ENCODE data around the gene FTCD.

The FTCD gene

GRCh38 chr21:46161633-46162592 lies 6.5 kb upstream of the FTCD start:
- no peak for TF ChIP-seq CTCF (IDR thresholded peaks at IDR 0.05)
- Histone ChIP-seq H3K4me2 (ENCODE audit: low read length) (no peak overlapping the region), H3K9me3 (ENCODE audit: control insufficient read depth, low read length) (no peaks in the 10 kb centered on the region), H3K27me3 (ENCODE audit: control insufficient read depth, insufficient read depth, low read length) (no peaks in the 10 kb centered on the region), H3K4me3 (ENCODE audit: low read depth, low read length) (no peak overlapping the region), H3K4me1 (no peaks in the 10 kb centered on the region), H3K27ac (no peak overlapping the region), H2AFZ (no peak overlapping the region), H3K36me3 (ENCODE audit: control insufficient read depth, insufficient read depth, low read length) (no peaks in the 10 kb centered on the region), H3K79me2 (no peaks in the 10 kb centered on the region), H3K9ac (no peak overlapping the region)

DNA sequence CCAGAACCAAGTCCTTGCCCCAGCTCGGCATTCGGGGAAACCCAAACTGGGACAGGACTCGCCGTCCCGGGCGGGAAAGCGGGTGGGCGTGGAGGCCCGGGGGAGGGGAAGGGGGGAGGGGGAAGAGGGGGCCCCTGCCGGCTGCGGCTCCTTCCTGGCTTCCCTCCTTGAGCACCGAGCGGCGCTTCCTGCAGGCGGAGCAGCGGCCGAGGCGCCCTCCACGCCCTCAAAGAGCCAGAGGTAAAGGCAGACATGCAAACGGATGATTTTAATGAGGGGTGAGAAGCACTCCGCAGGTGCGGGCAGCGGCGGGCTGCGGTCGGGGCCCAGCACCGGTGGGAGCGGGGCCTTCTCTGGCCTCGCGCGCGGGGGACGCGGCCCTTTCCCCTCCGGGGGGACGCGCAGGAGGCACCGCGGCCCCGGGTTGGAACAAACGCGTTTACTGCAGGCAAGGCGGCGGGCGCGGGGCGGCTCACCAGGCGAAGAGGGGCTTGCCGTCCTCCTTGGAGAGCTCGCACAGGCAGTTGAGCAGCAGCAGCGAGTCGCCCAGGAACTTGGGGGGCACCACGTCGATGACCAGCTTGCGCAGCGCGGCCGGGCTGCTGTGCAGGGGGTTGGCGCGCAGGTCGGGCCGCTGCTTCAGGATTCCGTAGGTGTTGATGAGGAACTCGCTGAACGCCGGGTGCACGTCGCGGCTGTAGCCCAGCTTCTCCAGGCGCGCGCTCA lies 5.7 kb upstream of the FTCD start:
- no peak overlapping the region for H3K9ac ChIP-seq
- H2AFZ ChIP-seq, result peak overlapping the region; percentile 58
- H3K4me2 ChIP-seq (ENCODE audit: low read length), result no peak overlapping the region
- no peaks in the 10 kb centered on the region for H3K27me3 ChIP-seq (ENCODE audit: control insufficient read depth, insufficient read depth, low read length)
- H3K79me2 ChIP-seq, result no peaks in the 10 kb centered on the region
- H3K4me1 ChIP-seq, result no peaks in the 10 kb centered on the region
- H3K36me3 ChIP-seq (ENCODE audit: control insufficient read depth, insufficient read depth, low read length), result no peaks in the 10 kb centered on the region
- no peak for TF ChIP-seq CTCF (IDR thresholded peaks at IDR 0.05)
- H3K4me3 ChIP-seq (ENCODE audit: low read depth, low read length), result no peak overlapping the region
- no peaks in the 10 kb centered on the region for H3K9me3 ChIP-seq (ENCODE audit: control insufficient read depth, low read length)
- H3K27ac ChIP-seq, result no peak overlapping the region

DNA sequence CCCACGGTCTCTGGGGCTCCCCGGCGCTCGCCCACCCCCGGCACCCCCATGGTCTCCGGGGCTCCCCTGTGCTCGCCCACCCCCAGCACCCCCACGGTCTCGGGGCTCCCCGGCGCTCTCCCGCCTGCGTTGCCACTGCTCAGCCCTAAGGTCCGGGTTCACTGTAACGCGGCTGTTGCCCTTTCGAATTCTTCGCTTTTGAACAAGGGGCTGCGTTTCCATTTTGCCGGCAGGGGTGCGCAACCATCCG lies 5.2 kb upstream of the FTCD start:
- no peaks in the 10 kb centered on the region for H3K36me3 ChIP-seq (ENCODE audit: control insufficient read depth, insufficient read depth, low read length)
- TF ChIP-seq CTCF (IDR thresholded peaks at IDR 0.05), result no peak

DNA sequence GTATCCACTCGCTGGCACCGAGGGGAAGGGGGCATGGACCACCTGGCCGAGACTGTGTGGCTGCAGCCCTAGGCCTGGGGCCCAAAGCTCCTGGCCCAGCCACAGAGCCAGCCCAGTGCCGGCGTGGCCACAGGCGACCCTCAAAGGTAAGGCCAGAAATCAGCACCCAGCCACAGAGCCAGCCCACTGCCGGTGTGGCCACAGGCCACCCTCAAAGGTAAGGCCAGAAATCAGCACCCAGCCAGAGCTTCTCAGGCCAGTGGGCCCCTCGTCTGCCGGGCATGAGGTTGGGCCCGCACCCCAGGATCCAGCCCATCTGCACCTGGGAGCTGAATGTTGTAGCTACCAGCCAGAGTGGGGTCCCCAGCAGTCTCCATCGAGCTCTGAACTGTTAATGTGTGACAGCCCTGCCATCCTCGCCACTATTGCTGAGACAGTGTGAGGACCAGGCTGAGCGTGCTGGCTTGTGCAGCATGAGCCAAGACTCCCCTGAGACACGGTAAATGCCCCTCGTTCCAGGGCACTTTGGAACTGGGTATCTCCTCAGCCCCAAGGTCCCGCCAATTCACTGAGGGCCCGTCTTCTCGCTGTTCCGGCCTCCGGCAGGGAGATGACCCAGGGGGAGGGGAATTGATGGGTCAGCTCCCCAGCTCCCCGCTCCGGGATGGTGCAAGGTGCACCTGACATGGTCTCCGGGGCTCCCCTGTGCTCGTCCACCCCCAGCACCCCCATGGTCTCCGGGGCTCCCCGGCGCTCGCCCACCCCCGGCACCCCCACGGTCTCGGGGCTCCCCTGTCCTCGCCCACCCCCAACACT lies 4.7 kb upstream of the FTCD start:
- no peaks in the 10 kb centered on the region for H3K4me1 ChIP-seq
- no peaks in the 10 kb centered on the region for H3K9me3 ChIP-seq (ENCODE audit: control insufficient read depth, low read length)
- no peak for TF ChIP-seq CTCF (IDR thresholded peaks at IDR 0.05)
- H3K27ac ChIP-seq, result no peak overlapping the region
- no peaks in the 10 kb centered on the region for H3K36me3 ChIP-seq (ENCODE audit: control insufficient read depth, insufficient read depth, low read length)
- no peak overlapping the region for H3K4me3 ChIP-seq (ENCODE audit: low read depth, low read length)
- no peak overlapping the region for H2AFZ ChIP-seq
- H3K9ac ChIP-seq, result no peak overlapping the region
- H3K4me2 ChIP-seq (ENCODE audit: low read length), result no peak overlapping the region
- H3K79me2 ChIP-seq, result no peaks in the 10 kb centered on the region
- H3K27me3 ChIP-seq (ENCODE audit: control insufficient read depth, insufficient read depth, low read length), result no peaks in the 10 kb centered on the region

More for the DNA sequence above, 5.2 kb upstream of the FTCD start:
- Histone ChIP-seq H3K4me1 (no peaks in the 10 kb centered on the region), H3K79me2 (no peaks in the 10 kb centered on the region), H3K4me3 (ENCODE audit: low read depth, low read length) (no peak overlapping the region), H3K27me3 (ENCODE audit: control insufficient read depth, insufficient read depth, low read length) (no peaks in the 10 kb centered on the region), H3K9ac (no peak overlapping the region), H3K27ac (no peak overlapping the region), H3K4me2 (ENCODE audit: low read length) (no peak overlapping the region), H2AFZ (no peak overlapping the region), H3K9me3 (ENCODE audit: control insufficient read depth, low read length) (no peaks in the 10 kb centered on the region)
